Calu3 (cell line): ENCODE data around the gene GKN1. TPM values are rescaled to one million over a fixed set of nuclear protein-coding genes. Genes with fewer than 3 reads are reported as not detected.
"Not testable (repeated sequence)": the region's sequence is repeated elsewhere in the genome, so short reads cannot be mapped to it uniquely, and the experiment has no call there.

Experiments
- BruUV-seq: library from RNA; stranded (reverse); fragments of 400-500 nt; replicated peaks from 2 replicates; lab custom pipeline; 2021; lab: Mats Ljungman, UMichigan
- CTCF ChIA-PET: fragments of 300-600 bp; sonication (Branson Sonifier 250); formaldehyde crosslinking; loops from one replicate; lab custom pipeline; 2022; ENCODE audit warnings: antibody characterized with exemption; lab: Charles Lee
- DNase-seq: peaks from one replicate; pipeline ENCODE4 v3.0.0; 2022
- H3K27ac Mint-ChIP-seq: one replicate; pipeline ENCODE4 v1.8.0; 2022; ENCODE audit warnings: mixed read lengths; ENCODE audit not compliant: unreplicated experiment
- H3K27me3 Mint-ChIP-seq: one replicate; pipeline ENCODE4 v1.8.0; 2022; ENCODE audit warnings: mixed read lengths; ENCODE audit not compliant: unreplicated experiment
- H3K36me3 Mint-ChIP-seq: one replicate; pipeline ENCODE4 v1.8.0; 2022; ENCODE audit warnings: mild to moderate bottlenecking, moderate library complexity, mixed read lengths; ENCODE audit not compliant: insufficient read depth, unreplicated experiment
- H3K4me1 Mint-ChIP-seq: one replicate; pipeline ENCODE4 v1.8.0; 2022; ENCODE audit warnings: mild to moderate bottlenecking, low read depth, mixed read lengths; ENCODE audit not compliant: unreplicated experiment
- H3K4me3 Mint-ChIP-seq: one replicate; pipeline ENCODE4 v1.8.0; 2022; ENCODE audit warnings: mild to moderate bottlenecking, low read depth, moderate library complexity, mixed read lengths; ENCODE audit not compliant: unreplicated experiment
- H3K9me3 Mint-ChIP-seq: one replicate; pipeline ENCODE4 v1.8.0; 2022; ENCODE audit warnings: low read depth, mixed read lengths; ENCODE audit not compliant: unreplicated experiment
- CTCF ChIP-seq: fragments of 200-600 bp; IDR thresholded peaks from one replicate; pipeline ENCODE4 v1.8.0; 2022; ENCODE audit warnings: antibody characterized with exemption; ENCODE audit not compliant: unreplicated experiment
- intact Hi-C: fragments of 100-400 bp; cut with micrococcal nuclease; formaldehyde crosslinking; loops from one replicate; pipeline ENCODE4 v1.10.0; 2022; ENCODE audit not compliant: unreplicated experiment
- total RNA-seq: library from RNA; stranded (reverse); gene quantifications from 2 replicates; pipeline ENCODE4 v1.2.3, GENCODE V29; 2022

The GKN1 gene
- total RNA-seq, 1 experiment from 2014 or later, result not detected

DNA sequence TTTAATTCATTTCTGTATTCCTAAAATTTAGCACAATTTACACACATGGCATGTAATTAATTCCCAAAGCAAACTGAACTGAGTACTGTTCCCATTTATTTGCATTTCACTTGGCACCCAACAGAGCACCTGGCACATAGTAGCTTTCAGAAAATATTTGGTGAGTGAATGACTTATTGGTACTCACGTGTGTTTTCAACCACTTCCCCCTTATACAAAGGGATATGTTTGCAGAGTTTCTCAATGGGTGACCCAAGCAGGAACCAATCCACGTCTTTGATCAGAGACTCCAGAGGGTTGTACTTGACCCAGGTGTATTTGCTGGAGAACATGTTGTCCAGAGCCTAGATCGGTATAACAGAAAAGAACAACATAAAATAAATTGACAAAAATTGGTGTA lies 28.3 kb upstream of the GKN1 start:
- H3K36me3 Mint-ChIP-seq, result no peaks in the 10 kb centered on the region
- peaks cover 54% of the 10 kb centered on the region for H3K27me3 Mint-ChIP-seq
- intact Hi-C loops, result no loop called here
- BruUV-seq, result no TSS peak
- no peaks in the 10 kb centered on the region for H3K9me3 Mint-ChIP-seq
- CTCF ChIA-PET, result no interaction called here
- no peak for DNase-seq
- no peak for TF ChIP-seq CTCF
- no peak overlapping the region for H3K27ac Mint-ChIP-seq
- no peaks in the 10 kb centered on the region for H3K4me1 Mint-ChIP-seq
- H3K4me3 Mint-ChIP-seq, result no peak overlapping the region

DNA sequence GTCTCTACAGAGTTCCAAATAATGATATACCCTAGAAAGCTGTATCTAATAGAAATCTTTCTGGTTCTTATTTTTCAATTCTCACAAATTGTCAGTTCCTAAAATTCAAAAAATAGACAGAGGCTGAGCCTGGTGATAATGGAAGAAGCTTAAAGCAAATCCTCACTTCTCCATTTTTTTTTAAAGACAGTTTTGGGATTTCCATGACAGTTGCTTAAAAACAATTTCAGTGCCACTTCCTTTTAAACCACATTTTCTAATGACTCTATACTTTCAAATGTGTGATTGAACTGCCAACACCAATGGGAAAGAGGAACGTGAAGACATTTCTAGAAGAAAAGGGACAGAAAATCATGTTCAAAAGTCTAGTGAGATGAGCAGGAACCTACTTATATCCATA lies 25.7 kb upstream of the GKN1 start:
- Mint-ChIP-seq H3K27me3 (peaks cover 56% of the 10 kb centered on the region), H3K9me3 (no peaks in the 10 kb centered on the region), H3K36me3 (no peaks in the 10 kb centered on the region), H3K27ac (no peak overlapping the region), H3K4me1 (no peaks in the 10 kb centered on the region), H3K4me3 (no peak overlapping the region)
- intact Hi-C loops, result no loop called here
- CTCF ChIA-PET, result interaction anchor here (0.7 kb wide), 1 partner anchor 625 kb away, joined by 5 read pairs; no protein-coding TSS in a partner anchor
- BruUV-seq, result no TSS peak
- no peak for TF ChIP-seq CTCF
- no peak for DNase-seq

GRCh38 chr2:68951899-68952298 lies 22.5 kb upstream of the GKN1 start:
- Mint-ChIP-seq H3K4me1 (no peaks in the 10 kb centered on the region), H3K27me3 (peaks cover 73% of the 10 kb centered on the region), H3K36me3 (no peaks in the 10 kb centered on the region), H3K9me3 (no peaks in the 10 kb centered on the region), H3K27ac (no peak overlapping the region), H3K4me3 (no peak overlapping the region)
- TF ChIP-seq CTCF, result no peak
- no peak for DNase-seq
- no TSS peak for BruUV-seq
- intact Hi-C loops, result no loop called here
- CTCF ChIA-PET, result no interaction called here

GRCh38 chr2:68952887-68953521 lies 21.4 kb upstream of the GKN1 start, which contains the start of gene GKN2:
TSS of gene GKN2 (minus strand) at chr2:68952893. CDS start at chr2:68952861, 32 bp downstream.
- Mint-ChIP-seq H3K4me3 (no peak within 1 kb of the TSS), H3K36me3 (no peaks in the 10 kb centered on the region), H3K9me3 (no peaks in the 10 kb centered on the region), H3K4me1 (no peaks in the 10 kb centered on the region), H3K27ac (no peak within 1 kb of the TSS), H3K27me3 (peaks cover 74% of the 10 kb centered on the region)
- CTCF ChIA-PET, result no interaction called here
- BruUV-seq, result no TSS peak
- intact Hi-C loops, result no loop called here
- DNase-seq, result no peak
- no peak for TF ChIP-seq CTCF

GRCh38 chr2:68955432-68955831 lies 19.0 kb upstream of the GKN1 start:
- H3K4me3 Mint-ChIP-seq, CTCF ChIA-PET, H3K27ac Mint-ChIP-seq, H3K4me1 Mint-ChIP-seq, DNase-seq, BruUV-seq, H3K36me3 Mint-ChIP-seq, H3K9me3 Mint-ChIP-seq, intact Hi-C loops: not testable (repeated sequence)
- peaks cover 64% of the 10 kb centered on the region for H3K27me3 Mint-ChIP-seq
